Common myeloid progenitor, CD34-positive (primary cell): ENCODE measurements around the gene ACTG1.

Source experiments
- CTCF ChIA-PET: fragments of 350-600 bp; sonication (Branson Sonifier 250); formaldehyde crosslinking; loops from one replicate; lab custom pipeline; 2021; ENCODE audit warnings: antibody characterized with exemption; lab: Charles Lee
- POLR2A ChIA-PET: fragments of 350-600 bp; sonication (Branson Sonifier 250); formaldehyde crosslinking; loops from one replicate; lab custom pipeline; 2021; ENCODE audit warnings: antibody characterized with exemption; lab: Charles Lee
- DNase-seq, 3 donors: peaks; one replicate each; pipeline versions ENCODE4 v3.0.0 to v3.0.0-alpha.2; 2013
- H3K27ac ChIP-seq, 2 experiments: 1 replicate in 1 of 2; 2 replicates in 1 of 2; pipeline ENCODE4 v1.7.0; 2013; ENCODE audit warnings: inconsistent platforms in 2 of 2, low read length in 2 of 2, mild to moderate bottlenecking in 2 of 2, low read depth in 1 of 2, moderate library complexity in 1 of 2; ENCODE audit not compliant: severe bottlenecking in 2 of 2, insufficient read depth in 1 of 2, poor library complexity in 1 of 2
- H3K27me3 ChIP-seq, 5 experiments: replicated peaks in 2 of 5; 1 replicate in 3 of 5; 2 replicates in 2 of 5; pipeline versions ENCODE4 v1.6.1 to v1.7.0; 2013; ENCODE audit warnings: low read length in 4 of 5, mild to moderate bottlenecking in 2 of 5, moderate library complexity in 2 of 5, inconsistent platforms in 1 of 5; ENCODE audit not compliant: insufficient read depth in 5 of 5, control insufficient read depth in 4 of 5
- H3K36me3 ChIP-seq, 4 experiments: 1 replicate in 2 of 4; 2 replicates in 2 of 4; pipeline versions ENCODE4 v1.6.1 to v1.7.0; 2013; ENCODE audit warnings: low read length in 3 of 4, control low read depth in 1 of 4, mild to moderate bottlenecking in 1 of 4; ENCODE audit not compliant: control insufficient read depth in 4 of 4, insufficient read depth in 4 of 4
- H3K4me1 ChIP-seq, 4 experiments: 1 replicate in 3 of 4; 2 replicates in 1 of 4; pipeline versions ENCODE4 v1.6.1 to v1.7.1; 2013; ENCODE audit warnings: low read length in 3 of 4, mild to moderate bottlenecking in 3 of 4, control low read depth in 1 of 4, inconsistent platforms in 1 of 4, moderate library complexity in 1 of 4; ENCODE audit not compliant: control insufficient read depth in 4 of 4, insufficient read depth in 4 of 4; ENCODE audit errors: control extremely low read depth in 1 of 4
- H3K4me3 ChIP-seq, 7 experiments: 1 replicate in 4 of 7; 2 replicates in 3 of 7; pipeline versions ENCODE4 v1.5.1 to v1.7.0; 2013; ENCODE audit warnings: mild to moderate bottlenecking in 7 of 7, low read length in 6 of 7, moderate library complexity in 6 of 7, inconsistent platforms in 2 of 7, low read depth in 2 of 7, control low read depth in 1 of 7; ENCODE audit not compliant: insufficient read depth in 4 of 7, control insufficient read depth in 1 of 7; ENCODE audit errors: extremely low read depth in 1 of 7
- H3K9me3 ChIP-seq, 5 experiments: 1 replicate in 4 of 5; 2 replicates in 1 of 5; pipeline versions ENCODE4 v1.6.1 to v1.7.1; 2013; ENCODE audit warnings: low read length in 4 of 5, mild to moderate bottlenecking in 2 of 5, inconsistent platforms in 1 of 5, low read depth in 1 of 5, moderate library complexity in 1 of 5; ENCODE audit not compliant: control insufficient read depth in 4 of 5, insufficient read depth in 2 of 5; ENCODE audit errors: control extremely low read depth in 1 of 5
- WGBS: methylation state at CpG from one replicate; pipeline ENCODE4 v1.1.5; 2013; ENCODE audit not compliant: insufficient coverage; 5-methylcytosine and 5-hydroxymethylcytosine counted together

The ACTG1 gene

GRCh38 chr17:81545160-81545949, 32.8 kb upstream of the ACTG1 start:
- 92% methylated on average over 23 of the region's 24 CpGs for WGBS
- Histone ChIP-seq H3K4me1 (no peaks in the 10 kb centered on the region), H3K4me3 (no peak overlapping the region), H3K27me3 (no peaks in the 10 kb centered on the region), H3K9me3 (no peaks in the 10 kb centered on the region), H3K36me3 (peaks cover 11 to 88% (median 71%) of the 10 kb centered on the region in 4 experiments), H3K27ac (no peak overlapping the region)
- ChIA-PET POLR2A (interaction anchor here (0.6 to 0.8 kb wide), 2 partner anchors 22 to 41 kb away, joined by 3 to 4 read pairs; no protein-coding TSS in a partner anchor), CTCF (interaction anchor here (1.4 to 2.3 kb wide), 3 partner anchors 11 to 235 kb away, joined by 3 to 7 read pairs (median 5); no protein-coding TSS in a partner anchor)
- DNase-seq, result no peak

- Histone ChIP-seq H3K4me1 (no peaks in the 10 kb centered on the region), H3K27me3 (no peaks in the 10 kb centered on the region), H3K36me3 (peaks cover 10 to 87% (median 71%) of the 10 kb centered on the region in 4 experiments), H3K4me3 (no peak overlapping the region), H3K27ac (no peak overlapping the region), H3K9me3 (no peaks in the 10 kb centered on the region)
- 93% methylated on average over 14 of the region's 16 CpGs for WGBS
- no peak for DNase-seq
- ChIA-PET CTCF (interaction anchor here (1.0 to 2.3 kb wide), 4 partner anchors 8 to 57 kb away, joined by 3 to 9 read pairs (median 5); partner anchors contain the start of gene FAAP100), POLR2A (no interaction called here)
Observed at GRCh38 chr17:81544281-81544974, 31.8 kb upstream of the ACTG1 start.

- Histone ChIP-seq H3K9me3 (no peaks in the 10 kb centered on the region), H3K4me3 (no peak overlapping the region), H3K27ac (no peak overlapping the region), H3K27me3 (no peaks in the 10 kb centered on the region), H3K4me1 (no peaks in the 10 kb centered on the region), H3K36me3 (peaks cover 5 to 85% (median 70%) of the 10 kb centered on the region in 4 experiments)
- no peak for DNase-seq
- ChIA-PET CTCF (interaction anchor here (1.0 to 1.7 kb wide), 2 partner anchors 9 to 22 kb away, joined by 3 to 9 read pairs; partner anchors contain the start of gene FAAP100), POLR2A (interaction anchor here (0.6 kb wide), 1 partner anchor 1309 kb away, joined by 3 read pairs; no protein-coding TSS in a partner anchor)
- WGBS, result 97% methylated on average over 15 of the region's 15 CpGs
Observed at GRCh38 chr17:81543756-81544155, 31.2 kb upstream of the ACTG1 start.

- Histone ChIP-seq H3K27ac (no peak overlapping the region), H3K4me1 (no peaks in the 10 kb centered on the region), H3K4me3 (no peak overlapping the region), H3K9me3 (no peaks in the 10 kb centered on the region), H3K36me3 (peaks cover 5 to 88% (median 72%) of the 10 kb centered on the region in 4 experiments), H3K27me3 (peaks cover 0 to 2% (median 0%) of the 10 kb centered on the region in 5 experiments)
- POLR2A ChIA-PET, result interaction anchor here (0.6 kb wide), 1 partner anchor 1309 kb away, joined by 3 read pairs; no protein-coding TSS in a partner anchor
- CTCF ChIA-PET, result interaction anchor here (1.0 to 1.7 kb wide), 2 partner anchors 9 to 22 kb away, joined by 3 to 9 read pairs; partner anchors contain the start of gene FAAP100
- 98% methylated on average over 14 of the region's 14 CpGs for WGBS
- no peak for DNase-seq
Observed at GRCh38 chr17:81543339-81543675, 30.7 kb upstream of the ACTG1 start.

GRCh38 chr17:81542431-81543338, 30.1 kb upstream of the ACTG1 start:
- ChIA-PET POLR2A (no interaction called here), CTCF (interaction anchor here (1.4 to 1.7 kb wide), 2 partner anchors 10 to 13 kb away, joined by 3 to 9 read pairs; partner anchors contain the start of gene FAAP100)
- H3K9me3 ChIP-seq, result no peaks in the 10 kb centered on the region
- H3K4me1 ChIP-seq, result peaks cover 0 to under 1% (median 0%) of the 10 kb centered on the region in 4 experiments
- H3K27me3 ChIP-seq, result peaks cover 0 to 8% (median 0%) of the 10 kb centered on the region in 5 experiments
- no peak overlapping the region for H3K27ac ChIP-seq
- DNase-seq, result no peak
- H3K36me3 ChIP-seq, result peaks cover 5 to 85% (median 68%) of the 10 kb centered on the region in 4 experiments
- WGBS, result 94% methylated on average over 14 of the region's 15 CpGs
- no peak overlapping the region for H3K4me3 ChIP-seq

- POLR2A ChIA-PET, result no interaction called here
- Histone ChIP-seq H3K9me3 (no peaks in the 10 kb centered on the region), H3K4me3 (no peak overlapping the region), H3K4me1 (peaks cover 0 to 14% (median 7%) of the 10 kb centered on the region in 4 experiments), H3K27me3 (peaks cover 0 to 24% (median 6%) of the 10 kb centered on the region in 5 experiments), H3K36me3 (peaks cover 5 to 70% (median 53%) of the 10 kb centered on the region in 4 experiments), H3K27ac (no peak overlapping the region)
- CTCF ChIA-PET, result no interaction called here
- WGBS, result 96% methylated on average over 15 of the region's 17 CpGs
- DNase-seq, result no peak
Observed at GRCh38 chr17:81541123-81541522, 28.5 kb upstream of the ACTG1 start.
